CD14-positive monocyte (primary cell): Measurements from ENCODE around the gene TDRD9. TPM values are rescaled to one million over a fixed set of nuclear protein-coding genes. Genes with fewer than 3 reads are reported as not detected.

ENCODE experiments used
- DNase-seq, 3 donors: peaks; one replicate each; pipeline ENCODE4 v3.0.0-alpha.2; 2011 to 2022
- H2AFZ ChIP-seq: 2 replicates; pipeline ENCODE4 v1.6.0; 2012; ENCODE audit warnings: mild to moderate bottlenecking, low read depth, low read length, inconsistent platforms; ENCODE audit not compliant: insufficient read depth, poor library complexity, severe bottlenecking
- H3K27ac ChIP-seq, 2 donors: 1 replicate in 1 of 2; 2 replicates in 1 of 2; pipeline ENCODE4 v1.5.1; 2012 to 2013; ENCODE audit warnings: low read length in 2 of 2, control low read depth in 1 of 2, inconsistent platforms in 1 of 2, low read depth in 1 of 2, mild to moderate bottlenecking in 1 of 2
- H3K27me3 ChIP-seq, 2 donors: one replicate each; pipeline versions ENCODE4 v1.6.0 to v1.6.1; 2011 to 2013; ENCODE audit warnings: low read length in 2 of 2; ENCODE audit not compliant: control insufficient read depth in 2 of 2, insufficient read depth in 2 of 2
- H3K36me3 ChIP-seq, 2 donors: replicated peaks in 1 of 2; 1 replicate in 1 of 2; 2 replicates in 1 of 2; pipeline versions ENCODE4 v1.5.1 to v1.6.1; 2012 to 2013; ENCODE audit warnings: low read length in 2 of 2, control low read depth in 1 of 2, inconsistent platforms in 1 of 2, mild to moderate bottlenecking in 1 of 2; ENCODE audit not compliant: insufficient read depth in 2 of 2, control insufficient read depth in 1 of 2
- H3K4me1 ChIP-seq, 2 donors: 1 replicate in 1 of 2; 2 replicates in 1 of 2; pipeline versions ENCODE4 v1.5.1 to v1.6.1; 2012 to 2013; ENCODE audit warnings: low read length in 2 of 2, control low read depth in 1 of 2, inconsistent platforms in 1 of 2, mild to moderate bottlenecking in 1 of 2, moderate library complexity in 1 of 2; ENCODE audit not compliant: insufficient read depth in 2 of 2, control insufficient read depth in 1 of 2
- H3K4me2 ChIP-seq: replicated peaks from 2 replicates; pipeline ENCODE3; 2012; ENCODE audit warnings: low read length, moderate library complexity, mild to moderate bottlenecking; ENCODE audit not compliant: poor library complexity, severe bottlenecking; ENCODE audit errors: extremely low read depth
- H3K4me3 ChIP-seq, 3 experiments: fragments of 200-600 bp in 1 of 3; sonication (generic) in 1 of 3; replicated peaks in 1 of 3; 1 replicate in 2 of 3; 2 replicates in 1 of 3; pipeline ENCODE4 v1.5.1; 2011 to 2013; ENCODE audit warnings: low read length in 3 of 3, mild to moderate bottlenecking in 3 of 3, control low read depth in 2 of 3, low read depth in 2 of 3, inconsistent platforms in 1 of 3, moderate library complexity in 1 of 3
- H3K79me2 ChIP-seq: 2 replicates; pipeline ENCODE4 v1.6.0; 2012; ENCODE audit warnings: mild to moderate bottlenecking, control low read depth, inconsistent platforms, low read length, moderate library complexity; ENCODE audit not compliant: insufficient read depth
- H3K9ac ChIP-seq: 2 replicates; pipeline ENCODE4 v1.6.0; 2017; ENCODE audit warnings: low read length, mild to moderate bottlenecking; ENCODE audit not compliant: insufficient read depth, poor library complexity, severe bottlenecking
- H3K9me3 ChIP-seq, 2 donors: replicated peaks in 1 of 2; 1 replicate in 1 of 2; 2 replicates in 1 of 2; pipeline versions ENCODE4 v1.5.1 to v1.6.1; 2012 to 2013; ENCODE audit warnings: low read length in 2 of 2, control low read depth in 1 of 2; ENCODE audit not compliant: control insufficient read depth in 1 of 2, insufficient read depth in 1 of 2
- H4K20me1 ChIP-seq: 2 replicates; pipeline ENCODE4 v1.6.0; 2012; ENCODE audit warnings: mild to moderate bottlenecking, low read length, control low read depth, moderate library complexity; ENCODE audit not compliant: insufficient read depth
- H3K27ac Mint-ChIP-seq, 7 donors: one replicate each; pipeline ENCODE4 v1.8.0; 2020; ENCODE audit warnings: mild to moderate bottlenecking in 7 of 7, mixed read lengths in 7 of 7, moderate library complexity in 6 of 7, inconsistent platforms in 2 of 7
- H3K27me3 Mint-ChIP-seq, 3 donors: one replicate each; pipeline ENCODE4 v1.8.0; 2021 to 2022; ENCODE audit warnings: low read depth in 3 of 3, mild to moderate bottlenecking in 3 of 3, mixed read lengths in 3 of 3, moderate library complexity in 3 of 3, inconsistent platforms in 1 of 3
- H3K36me3 Mint-ChIP-seq, 2 donors: one replicate each; pipeline ENCODE4 v1.8.0; 2020; ENCODE audit warnings: mixed read lengths in 2 of 2, inconsistent platforms in 1 of 2, mild to moderate bottlenecking in 1 of 2
- H3K4me1 Mint-ChIP-seq: one replicate; pipeline ENCODE4 v1.8.0; 2020; ENCODE audit warnings: mild to moderate bottlenecking, mixed read lengths
- H3K4me3 Mint-ChIP-seq, 2 donors: one replicate each; pipeline ENCODE4 v1.8.0; 2020; ENCODE audit warnings: mild to moderate bottlenecking in 2 of 2, mixed read lengths in 2 of 2, moderate library complexity in 1 of 2
- H3K9me3 Mint-ChIP-seq, 7 donors: one replicate each; pipeline ENCODE4 v1.8.0; 2020 to 2022; ENCODE audit warnings: mixed read lengths in 7 of 7, mild to moderate bottlenecking in 6 of 7, moderate library complexity in 6 of 7, inconsistent platforms in 2 of 7
- CTCF ChIP-seq: fragments of 200-600 bp; IDR thresholded peaks from one replicate; pipeline ENCODE4 v1.8.0; 2022; ENCODE audit warnings: antibody characterized with exemption, mild to moderate bottlenecking
- WGBS: methylation state at CpG from one replicate; pipeline ENCODE4 v1.1.5; 2013; ENCODE audit warnings: missing lambda C conversion rate; ENCODE audit not compliant: insufficient coverage; 5-methylcytosine and 5-hydroxymethylcytosine counted together
- intact Hi-C, 2 donors: fragments of 100-400 bp; cut with micrococcal nuclease; formaldehyde crosslinking; loops; one replicate each; pipeline versions ENCODE4 v1.15.0 to v1.15.1; 2023
- polyA plus RNA-seq, 3 donors: library from polyadenylated mRNA; depleted of rRNA in 1 of 3; unstranded in 2 of 3; stranded (reverse) in 1 of 3; fragments of 300-500 nt in 2 of 3; fragments of >200 nt in 1 of 3; fragmentation: Illumina TruSeq in 2 of 3; gene quantifications; 1 replicate in 2 of 3; 2 replicates in 1 of 3; pipeline ENCODE4 v1.2.3, GENCODE V29; 2012 to 2021

TDRD9 gene
- polyA plus RNA-seq, 3 donors, result 7.6 to 12.1 (median 11.8) TPM

GRCh38 chr14:104086661-104087461 is 158.6 kb downstream of the TDRD9 start:
- H3K36me3 ChIP-seq, result no peaks in the 10 kb centered on the region
- H3K27me3 Mint-ChIP-seq, result peaks cover 15 to 40% (median 30%) of the 10 kb centered on the region in 3 donors
- 82% methylated on average over 14 of the region's 16 CpGs for WGBS
- no peak overlapping the region for H3K27ac ChIP-seq
- H3K9me3 ChIP-seq, result no peaks in the 10 kb centered on the region
- H3K4me1 ChIP-seq, result no peaks in the 10 kb centered on the region
- no peaks in the 10 kb centered on the region for H3K36me3 Mint-ChIP-seq
- TF ChIP-seq CTCF, result no peak
- no peaks in the 10 kb centered on the region for H4K20me1 ChIP-seq
- H3K9me3 Mint-ChIP-seq, result peaks cover 0 to 5% (median 0%) of the 10 kb centered on the region in 7 donors
- H3K79me2 ChIP-seq, result no peaks in the 10 kb centered on the region
- no peak overlapping the region for H3K27ac Mint-ChIP-seq
- H3K4me1 Mint-ChIP-seq, result no peaks in the 10 kb centered on the region
- DNase-seq, result peak in 1 of 3 donors; percentile 1
- H3K4me3 Mint-ChIP-seq, result no peak overlapping the region
- no peak overlapping the region for H3K4me3 ChIP-seq
- H3K4me2 ChIP-seq, result no peak overlapping the region
- intact Hi-C loops, result no loop called here
- H3K9ac ChIP-seq, result no peak overlapping the region
- H2AFZ ChIP-seq, result no peak overlapping the region
- peaks cover 0 to 20% of the 10 kb centered on the region in 2 donors for H3K27me3 ChIP-seq

- no peak overlapping the region for H3K4me2 ChIP-seq
- H3K4me3 ChIP-seq, result no peak overlapping the region
- H4K20me1 ChIP-seq, result no peaks in the 10 kb centered on the region
- peaks cover 0 to 5% (median 0%) of the 10 kb centered on the region in 7 donors for H3K9me3 Mint-ChIP-seq
- no peak for TF ChIP-seq CTCF
- 92% methylated on average over 6 of the region's 17 CpGs for WGBS
- H3K36me3 Mint-ChIP-seq, result no peaks in the 10 kb centered on the region
- H3K4me1 Mint-ChIP-seq, result no peaks in the 10 kb centered on the region
- no peaks in the 10 kb centered on the region for H3K9me3 ChIP-seq
- no peak overlapping the region for H3K27ac Mint-ChIP-seq
- no peak for DNase-seq
- no peak overlapping the region for H3K27ac ChIP-seq
- intact Hi-C loops, result no loop called here
- H3K4me3 Mint-ChIP-seq, result no peak overlapping the region
- H3K27me3 ChIP-seq, result peaks cover 0 to 20% of the 10 kb centered on the region in 2 donors
- H3K27me3 Mint-ChIP-seq, result peaks cover 17 to 40% (median 30%) of the 10 kb centered on the region in 3 donors
- H3K36me3 ChIP-seq, result no peaks in the 10 kb centered on the region
- no peaks in the 10 kb centered on the region for H3K79me2 ChIP-seq
- no peak overlapping the region for H2AFZ ChIP-seq
- H3K9ac ChIP-seq, result no peak overlapping the region
- no peaks in the 10 kb centered on the region for H3K4me1 ChIP-seq
Measured at GRCh38 chr14:104087505-104087904, 159.2 kb downstream of the TDRD9 start.
